Medulla oblongata (tissue), 1 donor: Measurements from ENCODE around the gene SYNE1.

Experiments
- DNase-seq: peaks from one replicate; pipeline ENCODE4 v3.0.0-alpha.2; 2015; ENCODE audit errors: extremely low spot score

Gene SYNE1

GRCh38 chr6:152313542-152314482 is 323.4 kb downstream of the SYNE1 start:
- no peak for DNase-seq

- DNase-seq, result no peak
These were observed 324.7 kb downstream of the SYNE1 start for GRCh38 chr6:152312434-152312833.

GRCh38 chr6:152310371-152310954 is 326.7 kb downstream of the SYNE1 start:
- no peak for DNase-seq

GRCh38 chr6:152309648-152310047 is 327.5 kb downstream of the SYNE1 start:
- DNase-seq, result no peak

- DNase-seq, result no peak
These were observed 328.2 kb downstream of the SYNE1 start for GRCh38 chr6:152309006-152309405.

- DNase-seq, result no peak
These were observed 328.9 kb downstream of the SYNE1 start for GRCh38 chr6:152308306-152308705.

GRCh38 chr6:152305672-152306071 is 331.5 kb downstream of the SYNE1 start:
- no peak for DNase-seq

- DNase-seq, result peak; percentile 94
These were observed 335.2 kb downstream of the SYNE1 start for GRCh38 chr6:152301765-152302568.

GRCh38 chr6:152301021-152301764 is 336.0 kb downstream of the SYNE1 start:
- no peak for DNase-seq

- no peak for DNase-seq
These were observed 336.6 kb downstream of the SYNE1 start for GRCh38 chr6:152300517-152300916.

GRCh38 chr6:152298848-152299735 is 338.1 kb downstream of the SYNE1 start:
- no peak for DNase-seq

GRCh38 chr6:152298055-152298647 is 339.0 kb downstream of the SYNE1 start:
- no peak for DNase-seq

- DNase-seq, result no peak
These were observed 340.4 kb downstream of the SYNE1 start for GRCh38 chr6:152296648-152297376.

GRCh38 chr6:152295920-152296319 is 341.2 kb downstream of the SYNE1 start:
- no peak for DNase-seq

- DNase-seq, result no peak
These were observed 341.8 kb downstream of the SYNE1 start for GRCh38 chr6:152295346-152295745.

- no peak for DNase-seq
These were observed 343.8 kb downstream of the SYNE1 start for GRCh38 chr6:152293404-152293803.

GRCh38 chr6:152292555-152292954 is 344.6 kb downstream of the SYNE1 start:
- no peak for DNase-seq

- DNase-seq, result no peak
These were observed 346.5 kb downstream of the SYNE1 start for GRCh38 chr6:152290693-152291092.

GRCh38 chr6:152277826-152278329 is 359.3 kb downstream of the SYNE1 start:
- DNase-seq, result no peak
